Parathyroid adenoma (tissue), 2 donors: ENCODE data around the gene AHNAK.
A peak's percentile ranks its signal among the peaks of the same experiment; 100 is the strongest.
"Not testable (repeated sequence)": the region's sequence is repeated elsewhere in the genome, so short reads cannot be mapped to it uniquely, and the experiment has no call there.

ENCODE experiments used
- H2AFZ ChIP-seq: fragments of 300-600 bp; sonication (generic); one replicate; pipeline ENCODE4 v1.7.0; 2017; ENCODE audit warnings: antibody characterized with exemption, mild to moderate bottlenecking
- H3K27ac ChIP-seq: fragments of 300-600 bp; sonication (generic); one replicate; pipeline ENCODE4 v1.7.0; 2017
- H3K27me3 ChIP-seq: fragments of 300-600 bp; sonication (generic); one replicate; pipeline ENCODE4 v1.7.0; 2017; ENCODE audit warnings: low read length; ENCODE audit not compliant: control insufficient read depth, insufficient read depth
- H3K36me3 ChIP-seq: fragments of 300-600 bp; sonication (generic); one replicate; pipeline ENCODE4 v1.7.0; 2017; ENCODE audit warnings: low read length; ENCODE audit not compliant: control insufficient read depth, insufficient read depth
- H3K4me1 ChIP-seq: fragments of 300-600 bp; sonication (generic); one replicate; pipeline ENCODE4 v1.7.0; 2017; ENCODE audit warnings: control low read depth
- H3K4me2 ChIP-seq: fragments of 300-600 bp; sonication (generic); one replicate; pipeline ENCODE4 v1.7.0; 2017; ENCODE audit warnings: low read length
- H3K4me3 ChIP-seq: fragments of 300-600 bp; sonication (generic); one replicate; pipeline ENCODE4 v1.7.0; 2017; ENCODE audit warnings: low read depth, low read length
- H3K79me2 ChIP-seq: fragments of 300-600 bp; sonication (generic); one replicate; pipeline ENCODE4 v1.7.0; 2017; ENCODE audit warnings: control low read depth
- H3K9ac ChIP-seq: fragments of 300-600 bp; sonication (generic); one replicate; pipeline ENCODE4 v1.7.0; 2017; ENCODE audit warnings: mild to moderate bottlenecking
- H3K9me3 ChIP-seq: fragments of 300-600 bp; sonication (generic); one replicate; pipeline ENCODE4 v1.7.0; 2017; ENCODE audit warnings: low read length; ENCODE audit not compliant: control insufficient read depth
- CTCF ChIP-seq: fragments of 300-600 bp; sonication (generic); IDR thresholded peaks from one replicate; pipeline ENCODE4 v1.7.0; 2017; ENCODE audit warnings: antibody characterized with exemption, mild to moderate bottlenecking
- donor health status: primary hyperparathyroidism.

AHNAK gene

GRCh38 chr11:62573006-62573591 lies 26.5 kb upstream of the AHNAK start:
- peak overlapping the region; percentile 53 for H3K9ac ChIP-seq
- TF ChIP-seq CTCF, result no peak
- H3K27ac ChIP-seq, result peak overlapping the region; percentile 73
- no peaks in the 10 kb centered on the region for H3K9me3 ChIP-seq
- no peaks in the 10 kb centered on the region for H3K79me2 ChIP-seq
- H3K36me3 ChIP-seq, result no peaks in the 10 kb centered on the region
- peak overlapping the region; percentile 86 for H2AFZ ChIP-seq
- H3K4me3 ChIP-seq, result peak overlapping the region; percentile 88
- no peaks in the 10 kb centered on the region for H3K4me1 ChIP-seq
- H3K27me3 ChIP-seq, result no peaks in the 10 kb centered on the region
- peak overlapping the region; percentile 84 for H3K4me2 ChIP-seq

GRCh38 chr11:62572431-62572830 lies 25.8 kb upstream of the AHNAK start:
- no peak for TF ChIP-seq CTCF
- Histone ChIP-seq H3K4me2 (peak overlapping the region; percentile 84), H3K4me1 (no peaks in the 10 kb centered on the region), H3K27ac (no peak overlapping the region), H3K36me3 (no peaks in the 10 kb centered on the region), H3K9me3 (no peaks in the 10 kb centered on the region), H3K27me3 (no peaks in the 10 kb centered on the region), H3K4me3 (no peak overlapping the region), H3K79me2 (no peaks in the 10 kb centered on the region), H2AFZ (no peak overlapping the region), H3K9ac (no peak overlapping the region)

GRCh38 chr11:62571493-62571892 lies 24.9 kb upstream of the AHNAK start:
- H2AFZ ChIP-seq, H3K27me3 ChIP-seq, H3K79me2 ChIP-seq, H3K4me3 ChIP-seq, H3K4me1 ChIP-seq, H3K36me3 ChIP-seq, H3K27ac ChIP-seq, H3K4me2 ChIP-seq, H3K9me3 ChIP-seq, H3K9ac ChIP-seq: not testable (repeated sequence)

- H3K4me2 ChIP-seq, H3K9me3 ChIP-seq, H3K79me2 ChIP-seq, H3K4me3 ChIP-seq, H2AFZ ChIP-seq, H3K27ac ChIP-seq, H3K9ac ChIP-seq, H3K4me1 ChIP-seq, H3K36me3 ChIP-seq, H3K27me3 ChIP-seq: not testable (repeated sequence)
Observed at GRCh38 chr11:62570903-62571302, 24.3 kb upstream of the AHNAK start.

DNA sequence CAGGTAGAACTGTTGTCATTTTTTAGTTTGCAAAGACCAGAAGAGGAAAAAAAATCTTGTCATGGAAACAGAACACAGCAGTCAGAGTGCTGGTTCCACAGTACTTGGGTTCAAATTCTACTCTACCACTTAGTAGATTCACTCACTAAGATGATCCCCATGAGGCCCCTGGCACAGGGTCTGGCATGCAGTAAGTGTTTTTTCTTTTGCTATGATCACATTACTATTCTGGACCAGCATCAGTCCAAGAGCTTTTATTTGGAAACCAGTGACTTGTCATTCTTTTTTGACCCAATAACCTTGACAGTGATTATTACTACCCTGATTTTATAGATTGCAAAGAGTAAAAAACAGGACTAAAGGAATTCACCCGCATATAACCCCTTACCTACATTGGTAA lies 23.0 kb upstream of the AHNAK start:
- H2AFZ ChIP-seq, result no peak overlapping the region
- H3K9ac ChIP-seq, result no peak overlapping the region
- no peak overlapping the region for H3K4me3 ChIP-seq
- no peak for TF ChIP-seq CTCF
- no peaks in the 10 kb centered on the region for H3K4me1 ChIP-seq
- H3K79me2 ChIP-seq, result no peaks in the 10 kb centered on the region
- H3K9me3 ChIP-seq, result no peaks in the 10 kb centered on the region
- no peaks in the 10 kb centered on the region for H3K36me3 ChIP-seq
- H3K27ac ChIP-seq, result no peak overlapping the region
- no peaks in the 10 kb centered on the region for H3K27me3 ChIP-seq
- no peak overlapping the region for H3K4me2 ChIP-seq

GRCh38 chr11:62567018-62567633 lies 20.5 kb upstream of the AHNAK start:
- Histone ChIP-seq H3K27ac (no peak overlapping the region), H3K4me1 (no peaks in the 10 kb centered on the region), H3K27me3 (no peaks in the 10 kb centered on the region), H3K79me2 (no peaks in the 10 kb centered on the region), H3K36me3 (no peaks in the 10 kb centered on the region), H2AFZ (no peak overlapping the region), H3K4me3 (no peak overlapping the region), H3K9me3 (no peaks in the 10 kb centered on the region), H3K9ac (no peak overlapping the region), H3K4me2 (no peak overlapping the region)
- no peak for TF ChIP-seq CTCF
